DOHH2 (cell line): ENCODE data around the gene NKAPL.

Source experiments
- CTCF ChIP-seq: fragments of 200-600 bp; sonication (generic); IDR thresholded peaks from one replicate; pipeline ENCODE4 v1.5.1; 2014; ENCODE audit warnings: antibody characterized with exemption, mild to moderate bottlenecking, low read depth, low read length; ENCODE audit not compliant: poor library complexity, severe bottlenecking
- EZH2phosphoT487 ChIP-seq: fragments of 200-600 bp; sonication (generic); IDR thresholded peaks from 2 replicates; pipeline ENCODE4 v1.6.1; 2017; ENCODE audit warnings: borderline replicate concordance, mild to moderate bottlenecking, antibody characterized with exemption, low read length, moderate library complexity, mixed read lengths

- no peak for TF ChIP-seq CTCF
- no peak for TF ChIP-seq EZH2phosphoT487
Observed at GRCh38 chr6:28218312-28219248, 40.5 kb upstream of the NKAPL start.
